ENCODE results near the gene TRUB2.
"Not testable (repeated sequence)": the region's sequence is repeated elsewhere in the genome, so short reads cannot be mapped to it uniquely, and the experiment has no call there.

TRUB2 gene

DNA sequence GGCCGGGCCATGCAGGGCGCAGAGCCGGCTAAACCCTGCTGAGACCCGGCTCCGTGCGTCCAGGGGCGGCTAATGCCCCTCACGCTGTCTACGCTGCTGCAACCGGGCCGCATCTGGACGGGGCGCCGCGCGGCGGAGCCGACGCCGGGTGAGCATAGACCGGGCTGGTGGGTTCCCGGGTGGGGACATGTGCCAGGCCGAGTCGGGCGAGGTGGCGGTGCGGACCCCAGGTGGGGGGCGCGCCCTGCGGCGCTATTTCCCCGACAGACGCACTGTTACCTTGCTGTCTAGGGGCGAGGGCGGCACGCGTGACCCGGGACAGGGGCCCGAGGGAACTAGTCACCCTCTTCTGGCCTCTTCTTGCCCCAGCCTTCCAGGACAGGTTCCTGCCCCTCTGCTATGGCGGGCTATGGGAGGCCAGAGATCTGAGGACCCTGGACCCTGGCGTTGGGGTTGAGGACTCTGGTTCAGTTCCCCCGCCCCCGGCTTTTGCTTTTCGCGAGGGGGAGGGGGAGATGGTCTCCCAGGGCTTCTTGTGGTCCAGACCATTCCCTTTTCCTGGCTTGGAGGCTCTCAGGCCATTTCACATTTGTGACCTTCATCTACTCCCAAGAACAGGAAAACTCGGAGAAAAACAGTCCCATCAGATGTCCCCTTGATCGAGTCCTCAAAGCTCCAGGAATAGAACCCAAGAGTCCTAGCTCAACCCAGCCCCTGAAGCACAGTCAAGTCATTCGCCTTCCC, 18.6 kb upstream of the TRUB2 start:
- DNase-seq (ENCODE audit: low read depth) = no peak

DNA sequence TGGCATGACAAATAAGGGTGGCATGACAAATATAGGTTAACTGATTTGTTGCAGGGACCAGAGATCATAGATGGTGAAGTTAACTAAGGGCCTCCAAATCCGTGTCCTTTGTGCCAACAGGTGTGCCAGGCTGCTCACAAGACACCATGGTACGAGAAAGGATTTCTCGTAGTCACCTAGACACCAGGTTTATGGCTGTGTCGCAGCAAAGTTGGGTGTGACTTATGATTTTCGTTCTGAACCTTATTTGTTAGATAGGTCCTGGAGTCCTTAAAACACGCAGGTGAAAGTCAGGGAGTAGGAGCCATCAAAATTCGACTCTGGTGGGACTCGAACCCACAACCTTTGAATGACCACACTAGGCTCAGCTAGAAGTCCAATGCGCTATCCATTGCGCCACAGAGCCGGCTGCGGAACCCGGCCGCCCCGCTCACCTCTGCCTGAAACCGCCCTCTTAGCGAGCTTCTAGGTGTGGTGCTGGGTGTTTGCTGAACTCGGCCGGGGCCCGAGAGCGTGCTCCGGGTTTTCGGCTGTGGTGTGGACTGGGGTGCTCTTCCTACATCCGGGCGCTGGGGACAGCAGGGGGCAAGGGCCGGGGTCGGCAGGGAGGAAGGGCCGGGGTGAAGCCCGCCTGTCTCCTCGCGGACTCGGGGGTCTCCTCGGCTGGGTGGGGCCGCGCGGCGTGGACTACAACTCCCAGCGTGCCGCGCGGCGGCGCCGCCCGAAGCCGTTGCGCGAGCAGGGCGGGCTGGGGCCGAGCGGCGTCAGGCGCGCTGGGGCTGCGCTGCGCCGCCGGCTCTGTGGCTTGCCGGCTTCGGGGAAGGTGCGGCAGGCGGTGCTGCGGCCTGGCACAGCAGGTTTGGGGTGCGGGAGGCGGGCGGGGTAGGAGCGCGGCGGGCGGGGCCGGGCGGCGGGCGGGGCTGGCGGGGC, 17.8 kb upstream of the TRUB2 start, which contains the start of gene SLC27A4:
TSS of gene SLC27A4 (plus strand) at position 767 of the 930 bp plus-strand sequence. CDS start 2,606 bp downstream, outside the sequence.
- DNase-seq (ENCODE audit: low read depth) = peak; percentile 46

DNA sequence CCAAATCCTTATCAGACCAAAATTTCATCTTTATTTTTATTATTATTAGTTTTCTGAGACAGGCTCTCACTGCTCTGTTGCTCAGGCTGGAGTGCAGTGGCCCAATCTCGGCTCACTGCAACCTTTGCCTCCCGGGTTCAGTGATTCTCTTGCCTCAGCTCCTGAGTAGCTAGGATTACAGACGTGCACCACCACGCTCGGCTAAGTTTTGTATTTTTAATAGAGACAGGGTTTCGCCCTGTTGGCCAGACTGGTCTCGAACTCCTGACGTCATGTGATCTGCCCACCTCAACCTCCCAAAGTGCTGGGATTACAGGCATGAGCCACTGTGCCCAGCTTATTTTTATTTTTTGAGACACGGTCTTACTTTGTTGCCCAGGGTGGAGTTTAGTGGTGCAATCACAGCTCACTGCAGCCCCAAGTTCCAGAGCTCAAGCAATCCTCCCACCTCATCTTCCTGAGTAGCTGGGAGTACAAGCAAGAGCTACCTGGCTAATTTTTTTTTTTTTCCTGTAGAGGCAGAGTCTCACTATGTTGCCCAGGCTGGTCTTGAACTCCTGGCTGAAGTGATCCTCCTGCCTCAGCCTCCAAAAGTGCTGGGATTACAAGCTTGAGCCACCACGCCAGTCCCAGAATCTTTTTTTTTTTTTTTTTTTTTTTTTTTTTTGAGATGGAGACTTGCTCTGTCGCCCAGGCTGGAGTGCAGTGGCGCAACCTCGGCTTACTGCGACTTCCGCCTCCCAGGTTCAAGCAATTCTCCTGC, 16.8 kb upstream of the TRUB2 start:
- not testable (repeated sequence) for DNase-seq (ENCODE audit: low read depth)

DNA sequence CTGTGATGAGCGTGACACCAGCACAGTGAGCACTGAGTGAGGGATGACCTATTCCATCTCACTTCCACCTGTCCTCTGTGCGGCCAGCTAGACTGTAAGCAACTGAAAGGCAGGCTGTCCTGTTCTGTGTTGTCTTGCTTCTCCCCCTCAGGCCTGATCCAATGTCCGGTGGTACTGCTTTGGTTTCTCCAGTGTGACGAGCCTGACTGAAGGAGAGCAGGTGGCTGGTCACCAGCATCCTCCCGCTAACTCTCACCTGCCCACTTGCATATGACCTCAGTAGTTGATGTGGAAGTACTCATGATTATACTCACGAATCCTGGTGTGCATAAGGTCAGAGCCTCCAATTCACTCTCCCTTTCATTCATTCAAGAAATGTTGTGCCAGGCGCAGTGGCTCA, 15.7 kb upstream of the TRUB2 start:
- no peak for DNase-seq (ENCODE audit: low read depth)

- DNase-seq (ENCODE audit: low read depth) = no peak
Observed at GRCh38 chr9:128335914-128336313, 13.7 kb upstream of the TRUB2 start.

- DNase-seq (ENCODE audit: low read depth) = no peak
Observed at GRCh38 chr9:128335161-128335560, 12.9 kb upstream of the TRUB2 start.

GRCh38 chr9:128333451-128333869, 11.2 kb upstream of the TRUB2 start:
- DNase-seq (ENCODE audit: low read depth) = no peak

- DNase-seq (ENCODE audit: low read depth) = no peak
Observed at GRCh38 chr9:128325629-128326028, 3.4 kb upstream of the TRUB2 start.

DNA sequence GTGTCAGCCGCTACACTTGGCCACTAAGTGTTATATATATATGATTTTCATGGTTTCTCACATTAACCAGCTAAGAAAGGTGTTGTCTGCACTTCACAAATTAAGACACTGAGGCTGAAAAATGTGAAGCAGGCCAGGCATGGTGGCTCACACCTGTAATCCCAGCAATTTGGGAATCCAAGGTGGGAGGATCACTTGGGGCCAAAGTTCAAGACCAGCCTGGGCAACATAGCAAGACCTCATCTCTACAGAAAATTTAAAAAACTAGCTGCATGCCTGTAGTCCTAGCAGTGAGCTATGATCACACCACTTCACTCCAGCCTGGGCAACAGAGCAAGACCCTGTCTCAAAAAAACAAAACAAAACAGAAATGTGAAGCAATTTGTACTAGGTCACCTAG, 2.2 kb upstream of the TRUB2 start:
- DNase-seq (ENCODE audit: low read depth) = no peak

DNA sequence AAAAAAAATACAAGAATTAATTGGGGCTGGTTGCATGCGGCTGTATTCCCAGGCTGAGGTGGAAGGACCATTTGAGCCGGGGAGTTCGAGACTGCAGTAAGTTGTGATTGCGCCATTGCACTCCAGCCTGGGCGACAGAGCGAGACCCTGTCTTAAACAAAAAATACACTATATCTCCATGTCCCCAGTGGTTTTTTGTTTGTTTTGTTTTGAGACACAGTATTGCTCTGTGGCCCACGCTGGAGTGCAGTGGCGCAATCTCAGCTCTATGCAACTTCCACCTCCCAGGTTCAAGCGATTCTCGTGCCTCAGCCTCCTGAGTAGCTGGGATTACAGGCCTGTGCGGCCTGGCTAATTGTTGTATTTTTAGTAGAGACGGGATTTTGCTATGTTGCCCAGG, 1.5 kb upstream of the TRUB2 start:
- no peak for DNase-seq (ENCODE audit: low read depth)

DNA sequence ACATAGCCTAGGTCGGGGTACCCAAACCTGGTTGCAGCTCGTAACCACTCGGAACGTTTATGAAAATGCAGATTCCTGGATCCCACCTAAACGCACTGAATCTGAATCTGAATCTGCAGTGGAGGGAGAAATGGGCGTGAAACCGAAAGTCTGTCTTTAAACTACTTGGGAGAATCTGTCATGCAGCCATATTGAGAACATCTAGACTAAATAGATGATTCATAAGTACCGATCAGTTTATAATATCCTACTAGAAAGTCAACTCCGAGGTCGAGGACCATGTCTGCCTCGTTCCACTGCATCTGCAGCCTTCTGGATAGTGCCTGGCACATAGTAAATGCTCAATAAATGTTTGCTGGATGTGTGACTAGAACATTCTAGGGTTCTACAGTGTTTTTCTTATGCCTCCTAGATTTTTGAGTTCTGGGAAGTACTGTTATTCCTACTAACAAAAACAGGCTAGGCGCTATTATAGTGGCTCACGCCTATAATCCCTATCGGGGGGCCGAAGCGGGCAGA, 1.0 kb upstream of the TRUB2 start:
- DNase-seq (ENCODE audit: low read depth) = no peak

DNA sequence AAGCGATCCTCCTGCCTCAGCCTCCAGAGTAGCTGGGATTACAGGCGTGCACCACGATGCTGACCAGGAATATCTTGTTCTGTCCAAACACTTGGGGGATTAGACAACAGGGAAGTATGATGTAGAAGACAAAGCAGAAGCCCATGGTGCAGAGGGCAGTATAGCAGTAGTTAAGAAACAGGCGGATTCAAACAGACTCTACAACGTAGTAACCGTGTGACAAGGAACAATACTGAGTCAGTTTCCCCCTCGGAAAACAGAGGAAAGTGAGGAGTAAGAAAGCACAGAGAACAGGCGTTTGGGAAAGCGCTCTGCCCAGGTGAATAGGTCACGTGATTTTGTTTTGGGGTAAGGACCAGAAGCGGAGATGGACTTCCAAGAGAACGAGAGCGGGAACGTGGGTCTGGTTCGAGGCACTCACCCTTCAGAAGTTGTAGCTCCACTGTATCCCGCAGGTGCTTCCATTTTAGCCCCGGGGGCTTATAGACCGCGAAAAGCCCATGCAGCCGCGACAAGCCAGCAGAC, 306 bp downstream of the TRUB2 start:
- no peak for DNase-seq (ENCODE audit: low read depth)

GRCh38 chr9:128321343-128321742, 904 bp downstream of the TRUB2 start:
- no peak for DNase-seq (ENCODE audit: low read depth)

DNA sequence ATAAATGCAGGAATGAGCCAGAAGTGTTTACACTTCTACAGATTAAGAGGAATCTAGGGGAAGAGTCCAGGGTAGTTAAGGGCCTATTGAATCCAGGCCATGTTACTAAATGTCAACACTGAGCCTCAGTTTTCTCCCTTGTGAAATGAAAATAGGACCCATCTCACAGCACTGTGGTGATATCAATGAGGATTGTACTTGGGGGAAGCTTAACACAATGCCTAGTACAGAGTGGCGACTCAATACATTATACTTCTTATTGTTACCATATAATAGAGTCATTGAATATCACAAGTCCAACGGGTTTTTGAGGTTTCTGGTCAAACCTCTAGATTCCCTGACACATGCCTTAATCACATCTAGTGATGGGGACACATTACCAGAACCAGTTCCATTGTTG, 4.6 kb downstream of the TRUB2 start:
- no peak for DNase-seq (ENCODE audit: low read depth)

DNA sequence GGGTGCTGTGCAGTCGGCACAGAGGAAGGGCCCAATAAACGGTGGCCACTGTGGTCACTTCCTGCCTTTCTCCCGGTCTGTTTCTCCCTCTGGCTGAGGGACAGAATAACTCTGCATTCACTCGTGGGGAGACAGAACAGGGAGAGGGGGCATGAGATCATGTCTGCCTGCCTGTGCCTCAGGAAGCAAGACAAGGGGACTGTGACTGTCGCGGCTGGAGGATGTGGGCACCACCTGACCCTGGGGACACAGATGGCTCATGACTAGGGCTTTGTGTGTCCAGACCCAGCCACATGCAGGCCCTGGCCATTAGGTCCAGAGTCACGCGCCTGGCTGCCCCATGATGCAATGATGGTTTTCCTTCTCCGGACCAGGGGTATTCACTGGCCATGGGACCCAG, 5.8 kb downstream of the TRUB2 start:
- no peak for DNase-seq (ENCODE audit: low read depth)

DNA sequence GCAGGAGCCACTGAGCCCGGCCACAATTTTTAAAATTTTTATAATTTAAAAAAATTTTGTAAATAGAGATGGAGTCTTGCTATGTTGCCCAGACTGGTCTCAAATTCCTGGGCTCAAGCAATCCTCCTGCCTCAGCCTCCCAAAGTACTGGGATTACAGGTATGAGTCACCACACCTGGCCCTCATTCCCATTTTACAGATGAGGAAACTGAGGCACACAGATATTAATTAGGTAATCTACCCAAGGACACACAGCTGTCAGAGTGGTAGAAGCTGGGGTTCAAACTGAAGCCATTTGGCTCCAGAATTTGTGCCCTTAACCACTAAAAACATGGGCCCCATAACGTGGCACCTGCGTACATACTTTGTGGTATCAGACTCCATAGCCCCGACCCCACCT, 7.5 kb downstream of the TRUB2 start:
- no peak for DNase-seq (ENCODE audit: low read depth)

DNA sequence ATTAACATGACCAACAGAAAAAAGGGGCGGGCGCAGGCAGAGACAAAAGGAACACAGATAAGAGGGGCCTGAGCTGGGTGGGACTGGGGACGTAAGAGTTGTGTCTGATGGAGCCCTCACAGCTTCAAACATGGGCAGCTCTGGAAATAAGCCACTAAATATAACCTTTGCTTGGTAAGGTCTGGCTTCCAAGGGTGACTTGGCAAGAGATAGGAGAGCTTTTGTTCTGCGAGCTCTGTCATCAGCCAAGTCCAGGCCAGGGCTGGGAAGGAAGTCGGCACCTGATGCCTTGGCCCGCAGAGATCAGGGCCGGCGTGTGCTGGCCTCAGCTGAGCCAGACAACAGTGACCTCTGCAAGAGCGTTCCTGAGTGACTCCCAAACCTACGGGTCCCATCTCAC, 11.8 kb downstream of the TRUB2 start:
- DNase-seq (ENCODE audit: low read depth) = no peak

DNA sequence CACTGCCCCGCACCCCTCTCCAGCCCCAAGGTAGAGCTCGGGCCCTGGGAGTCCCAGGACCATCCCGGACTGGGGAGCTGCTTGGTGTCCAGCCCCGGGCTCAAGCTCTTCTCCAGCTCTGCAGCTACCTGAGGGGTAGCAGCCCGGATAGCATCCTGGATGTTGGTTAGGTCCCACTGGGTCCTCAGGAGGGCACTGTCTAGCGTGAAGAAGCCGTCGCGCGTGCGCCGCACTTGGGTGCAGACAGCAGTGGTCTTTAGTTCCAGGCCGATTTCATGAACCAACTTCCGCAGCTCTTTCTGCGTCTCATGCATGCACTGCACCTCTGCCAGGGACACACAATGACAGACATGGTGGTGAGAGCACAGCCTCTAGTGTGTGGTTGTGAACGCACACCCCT, 12.7 kb downstream of the TRUB2 start:
- DNase-seq (ENCODE audit: low read depth) = no peak

DNA sequence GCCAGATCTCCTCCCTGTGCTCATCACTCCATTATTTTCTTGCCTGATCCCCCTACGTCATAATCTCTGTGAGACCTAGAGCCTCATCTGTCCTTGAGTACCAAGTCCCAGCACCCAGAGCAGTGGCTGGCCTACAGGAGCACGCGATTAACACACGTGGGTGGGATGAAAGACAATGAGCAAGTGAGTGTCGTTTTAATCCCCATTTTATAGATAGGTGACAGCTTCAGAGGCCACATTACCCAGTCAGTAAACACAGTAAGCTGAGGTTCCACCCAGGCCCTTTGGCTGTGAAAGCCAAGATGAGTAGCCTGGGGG, 17.3 kb downstream of the TRUB2 start:
- DNase-seq (ENCODE audit: low read depth) = no peak

GRCh38 chr9:128304136-128304970, 17.9 kb downstream of the TRUB2 start:
- no peak for DNase-seq (ENCODE audit: low read depth)
